C4-2B (cell line): ENCODE results near the gene KANK2.
A peak's percentile ranks its signal among the peaks of the same experiment; 100 is the strongest.

Experiments used
- H3K27ac ChIP-seq: fragments of 450-650 bp; 2 replicates; pipeline ENCODE4 v1.5.1; 2017
- ZFX ChIP-seq: fragments of 450-650 bp; IDR thresholded peaks from 2 replicates; pipeline ENCODE4 v1.6.1; 2017
- TF ChIP-seq, protein P1 (sequence below): fragments of 450-650 bp; conservative IDR thresholded peaks from 2 replicates; pipeline ENCODE4 v1.5.1; 2017; ENCODE audit warnings: mild to moderate bottlenecking

The KANK2 gene

GRCh38 chr19:11205939-11206570 is 8.7 kb upstream of the KANK2 start:
- TF ChIP-seq, protein P1, sequence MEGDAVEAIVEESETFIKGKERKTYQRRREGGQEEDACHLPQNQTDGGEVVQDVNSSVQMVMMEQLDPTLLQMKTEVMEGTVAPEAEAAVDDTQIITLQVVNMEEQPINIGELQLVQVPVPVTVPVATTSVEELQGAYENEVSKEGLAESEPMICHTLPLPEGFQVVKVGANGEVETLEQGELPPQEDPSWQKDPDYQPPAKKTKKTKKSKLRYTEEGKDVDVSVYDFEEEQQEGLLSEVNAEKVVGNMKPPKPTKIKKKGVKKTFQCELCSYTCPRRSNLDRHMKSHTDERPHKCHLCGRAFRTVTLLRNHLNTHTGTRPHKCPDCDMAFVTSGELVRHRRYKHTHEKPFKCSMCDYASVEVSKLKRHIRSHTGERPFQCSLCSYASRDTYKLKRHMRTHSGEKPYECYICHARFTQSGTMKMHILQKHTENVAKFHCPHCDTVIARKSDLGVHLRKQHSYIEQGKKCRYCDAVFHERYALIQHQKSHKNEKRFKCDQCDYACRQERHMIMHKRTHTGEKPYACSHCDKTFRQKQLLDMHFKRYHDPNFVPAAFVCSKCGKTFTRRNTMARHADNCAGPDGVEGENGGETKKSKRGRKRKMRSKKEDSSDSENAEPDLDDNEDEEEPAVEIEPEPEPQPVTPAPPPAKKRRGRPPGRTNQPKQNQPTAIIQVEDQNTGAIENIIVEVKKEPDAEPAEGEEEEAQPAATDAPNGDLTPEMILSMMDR: no peak
- no peak for TF ChIP-seq ZFX
- no peak overlapping the region for H3K27ac ChIP-seq

- no peak overlapping the region for H3K27ac ChIP-seq
- TF ChIP-seq, protein P1: no peak
- TF ChIP-seq ZFX: no peak
Observed at GRCh38 chr19:11204943-11205349, 7.6 kb upstream of the KANK2 start.

GRCh38 chr19:11204076-11204602 is 6.8 kb upstream of the KANK2 start:
- no peak for TF ChIP-seq ZFX
- TF ChIP-seq, protein P1: no peak; the same call in 1 of the 2 replicates
- no peak overlapping the region for H3K27ac ChIP-seq

- no peak for TF ChIP-seq ZFX
- TF ChIP-seq, protein P1: peak; percentile 76
- no peak overlapping the region for H3K27ac ChIP-seq
Observed at GRCh38 chr19:11203194-11204075, 6.1 kb upstream of the KANK2 start.

- no peak overlapping the region for H3K27ac ChIP-seq
- TF ChIP-seq, protein P1: no peak
- no peak for TF ChIP-seq ZFX
Observed at GRCh38 chr19:11202488-11203193, 5.3 kb upstream of the KANK2 start.

DNA sequence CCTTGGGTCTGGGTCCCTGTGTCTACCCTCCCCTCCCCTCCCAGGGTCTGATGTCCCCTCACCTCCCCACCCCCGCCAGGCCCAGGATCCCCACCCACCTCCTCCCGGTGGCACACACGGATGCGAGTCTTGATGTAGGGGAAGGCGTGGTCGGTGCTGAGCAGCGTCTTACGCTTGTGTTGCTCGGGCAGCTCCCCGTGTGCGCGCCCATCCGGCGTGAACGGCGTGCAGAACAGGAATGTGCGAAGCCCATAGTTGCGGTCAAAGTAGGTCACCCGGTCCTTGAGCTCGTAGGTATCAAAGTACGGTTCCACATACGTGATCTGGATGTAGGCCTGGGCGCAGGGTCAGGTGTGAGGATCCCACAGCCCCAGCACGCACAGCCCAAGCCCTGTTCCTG is 4.4 kb upstream of the KANK2 start:
- no peak for TF ChIP-seq ZFX
- TF ChIP-seq, protein P1: no peak
- H3K27ac ChIP-seq: no peak overlapping the region

DNA sequence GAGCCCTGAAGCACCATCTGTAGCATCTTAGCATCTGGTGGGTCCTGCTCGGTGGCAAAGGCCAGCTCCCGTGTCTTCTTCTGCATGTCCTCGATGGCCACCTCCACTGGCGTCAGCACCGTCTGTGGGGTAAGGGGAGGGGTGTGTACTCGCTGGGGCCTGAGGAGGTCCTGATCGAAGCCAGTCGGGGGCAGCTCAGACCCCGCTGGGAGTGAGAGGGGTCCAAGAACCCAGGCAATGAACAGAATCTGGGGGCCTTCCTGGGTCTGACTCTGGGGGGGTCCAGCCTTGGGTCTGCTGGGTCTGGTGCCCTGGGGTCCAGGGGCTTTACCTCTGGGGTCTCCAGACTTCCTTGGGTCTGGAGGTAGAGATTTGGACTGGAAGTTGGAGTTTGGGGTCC is 3.6 kb upstream of the KANK2 start:
- no peak overlapping the region for H3K27ac ChIP-seq

More for the DNA sequence above, 3.6 kb upstream of the KANK2 start:
- TF ChIP-seq ZFX: no peak
- TF ChIP-seq, protein P1: no peak
